GM06990 (cell line): Measurements from ENCODE around the gene RYR1.
"Not testable (repeated sequence)": the region's sequence is repeated elsewhere in the genome, so short reads cannot be mapped to it uniquely, and the experiment has no call there.

Source experiments
- DNase-seq: peaks from one replicate; pipeline ENCODE4 v3.0.0-alpha.2; 2011; ENCODE audit not compliant: insufficient read length; ENCODE audit errors: extremely low read depth
- H3K27me3 ChIP-seq: replicated peaks from 2 replicates; pipeline ENCODE4 v1.6.0; 2011; ENCODE audit warnings: low read length; ENCODE audit not compliant: control insufficient read depth, insufficient read depth
- H3K36me3 ChIP-seq: 2 replicates; pipeline ENCODE4 v1.5.1; 2011; ENCODE audit warnings: low read length; ENCODE audit not compliant: control insufficient read depth, insufficient read depth
- H3K4me3 ChIP-seq: replicated peaks from 2 replicates; pipeline ENCODE4 v1.5.1; 2011; ENCODE audit warnings: low read depth, mild to moderate bottlenecking, control low read depth, low read length
- TF ChIP-seq, protein P1 (sequence below): IDR thresholded peaks from 2 replicates; pipeline ENCODE4 v1.5.1; 2011; ENCODE audit warnings: low read length, control low read depth, mild to moderate bottlenecking, inconsistent platforms; ENCODE audit not compliant: insufficient read depth, poor library complexity, severe bottlenecking

RYR1 gene

DNA sequence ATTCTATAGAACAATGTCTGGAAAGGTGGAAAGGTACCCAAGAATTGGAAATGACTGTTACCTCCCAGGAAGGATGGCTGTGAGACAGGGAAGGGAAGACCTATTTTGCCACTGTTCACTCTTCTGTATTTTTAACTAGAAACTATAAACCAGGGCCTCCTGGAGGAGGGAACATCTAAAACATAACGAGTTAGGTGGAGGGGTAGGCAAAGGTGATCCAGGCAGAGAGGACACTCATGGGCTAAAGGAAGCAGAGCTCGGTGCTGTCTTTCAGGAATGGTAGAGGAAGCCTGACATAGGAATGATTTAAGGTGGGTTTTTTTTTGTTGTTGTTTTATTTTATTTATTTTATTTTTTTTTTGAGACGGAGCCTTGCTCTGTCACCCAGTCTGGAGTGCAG, 191.3 kb downstream of the RYR1 start:
- H3K36me3 ChIP-seq: peaks cover 30% of the 10 kb centered on the region

DNA sequence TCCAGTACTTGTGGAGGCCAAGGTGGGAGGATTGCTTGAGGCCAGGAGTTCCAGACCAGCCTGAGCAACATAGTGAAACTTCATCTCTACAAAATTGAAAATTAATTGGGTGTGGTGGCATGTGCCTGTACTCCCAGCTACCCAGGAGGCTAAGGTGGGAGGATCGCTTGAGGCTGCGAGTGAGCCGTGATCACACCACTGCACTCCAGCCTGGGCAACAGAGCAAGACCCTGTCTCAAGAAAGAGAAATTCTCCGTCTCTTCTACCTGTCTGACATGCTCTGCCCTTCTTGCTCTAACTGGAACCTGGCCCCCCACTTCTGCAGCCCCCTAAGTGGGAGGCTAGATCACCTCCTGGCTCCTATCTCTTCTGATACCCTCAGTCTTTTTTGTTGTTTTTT, 192.9 kb downstream of the RYR1 start:
- DNase-seq: no peak
- TF ChIP-seq, protein P1, sequence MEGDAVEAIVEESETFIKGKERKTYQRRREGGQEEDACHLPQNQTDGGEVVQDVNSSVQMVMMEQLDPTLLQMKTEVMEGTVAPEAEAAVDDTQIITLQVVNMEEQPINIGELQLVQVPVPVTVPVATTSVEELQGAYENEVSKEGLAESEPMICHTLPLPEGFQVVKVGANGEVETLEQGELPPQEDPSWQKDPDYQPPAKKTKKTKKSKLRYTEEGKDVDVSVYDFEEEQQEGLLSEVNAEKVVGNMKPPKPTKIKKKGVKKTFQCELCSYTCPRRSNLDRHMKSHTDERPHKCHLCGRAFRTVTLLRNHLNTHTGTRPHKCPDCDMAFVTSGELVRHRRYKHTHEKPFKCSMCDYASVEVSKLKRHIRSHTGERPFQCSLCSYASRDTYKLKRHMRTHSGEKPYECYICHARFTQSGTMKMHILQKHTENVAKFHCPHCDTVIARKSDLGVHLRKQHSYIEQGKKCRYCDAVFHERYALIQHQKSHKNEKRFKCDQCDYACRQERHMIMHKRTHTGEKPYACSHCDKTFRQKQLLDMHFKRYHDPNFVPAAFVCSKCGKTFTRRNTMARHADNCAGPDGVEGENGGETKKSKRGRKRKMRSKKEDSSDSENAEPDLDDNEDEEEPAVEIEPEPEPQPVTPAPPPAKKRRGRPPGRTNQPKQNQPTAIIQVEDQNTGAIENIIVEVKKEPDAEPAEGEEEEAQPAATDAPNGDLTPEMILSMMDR: no peak
- Histone ChIP-seq H3K36me3 (peaks cover 27% of the 10 kb centered on the region), H3K4me3 (no peak overlapping the region), H3K27me3 (no peaks in the 10 kb centered on the region)

More for the DNA sequence above, 191.3 kb downstream of the RYR1 start:
- DNase-seq: no peak
- Histone ChIP-seq H3K27me3 (no peaks in the 10 kb centered on the region), H3K4me3 (no peak overlapping the region)
- TF ChIP-seq, protein P1: no peak

DNA sequence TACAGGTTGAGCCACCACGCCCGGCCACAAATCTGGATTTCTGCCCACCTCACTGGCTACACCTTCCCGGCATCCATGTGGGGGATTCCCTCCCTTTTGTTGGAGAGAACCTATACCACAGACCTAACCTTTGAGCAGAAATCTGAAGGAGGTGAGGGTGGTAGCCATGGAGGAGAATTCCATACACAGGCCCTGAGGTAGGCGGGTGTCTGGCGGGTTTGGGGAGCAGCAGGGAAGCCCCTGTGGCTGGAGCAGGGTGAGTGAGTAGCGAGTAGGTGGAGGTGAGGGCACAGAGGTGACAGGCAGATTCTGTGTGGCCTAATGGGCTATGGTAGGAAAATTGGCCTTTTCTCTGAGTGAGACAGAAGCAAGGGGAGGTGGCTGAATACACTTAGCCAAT, 196.1 kb downstream of the RYR1 start:
- Histone ChIP-seq H3K36me3 (peaks cover 20% of the 10 kb centered on the region), H3K4me3 (no peak overlapping the region), H3K27me3 (no peaks in the 10 kb centered on the region)
- TF ChIP-seq, protein P1: no peak
- no peak for DNase-seq

DNA sequence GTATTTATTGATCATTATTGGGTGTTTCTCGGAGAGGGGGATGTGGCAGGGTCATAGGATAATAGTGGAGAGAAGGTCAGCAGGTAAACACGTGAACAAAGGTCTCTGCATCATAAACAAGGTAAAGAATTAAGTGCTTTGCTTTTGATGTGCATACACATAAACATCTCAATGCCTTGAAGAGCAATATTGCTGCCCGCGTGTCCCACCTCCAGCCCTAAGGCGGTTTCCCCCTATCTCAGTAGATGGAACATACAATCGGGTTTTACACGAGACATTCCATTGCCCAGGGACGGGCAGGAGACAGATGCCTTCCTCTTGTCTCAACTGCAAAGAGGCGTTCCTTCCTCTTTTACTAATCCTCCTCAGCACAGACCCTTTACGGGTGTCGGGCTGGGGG, 197.8 kb downstream of the RYR1 start:
- not testable (repeated sequence) for DNase-seq

DNA sequence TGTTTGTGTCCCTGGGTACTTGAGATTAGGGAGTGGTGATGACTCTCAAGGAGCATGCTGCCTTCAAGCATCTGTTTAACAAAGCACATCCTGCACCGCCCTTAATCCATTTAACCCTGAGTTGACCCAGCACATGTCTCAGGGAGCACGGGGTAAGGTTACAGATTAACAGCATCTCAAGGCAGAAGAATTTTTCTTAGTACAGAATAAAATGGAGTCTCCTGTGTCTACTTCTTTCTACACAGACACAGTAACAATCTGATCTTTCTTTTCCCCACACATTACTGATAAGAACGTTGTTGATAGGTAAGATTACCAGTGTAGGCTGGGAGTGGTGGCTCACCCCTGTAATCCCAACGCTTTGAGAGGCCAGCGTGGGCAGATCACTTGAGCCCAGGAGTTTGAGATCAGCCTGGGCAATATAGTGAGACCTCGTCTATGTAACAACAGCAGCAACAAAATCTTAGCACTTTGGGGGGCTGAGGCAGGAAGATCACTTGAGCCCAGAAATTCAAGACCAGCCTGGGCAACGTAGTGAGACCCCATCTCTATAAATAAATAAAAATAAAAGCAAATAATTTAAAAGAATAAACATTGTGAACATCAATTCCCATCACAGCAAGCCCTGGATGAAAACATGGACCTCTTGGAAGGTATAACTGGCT, 198.5 kb downstream of the RYR1 start:
- H3K36me3 ChIP-seq: peaks cover 20% of the 10 kb centered on the region
- not testable (repeated sequence) for DNase-seq, H3K4me3 ChIP-seq, H3K27me3 ChIP-seq

More for the DNA sequence above, 197.8 kb downstream of the RYR1 start:
- peaks cover 22% of the 10 kb centered on the region for H3K36me3 ChIP-seq
- H3K4me3 ChIP-seq, H3K27me3 ChIP-seq: not testable (repeated sequence)

DNA sequence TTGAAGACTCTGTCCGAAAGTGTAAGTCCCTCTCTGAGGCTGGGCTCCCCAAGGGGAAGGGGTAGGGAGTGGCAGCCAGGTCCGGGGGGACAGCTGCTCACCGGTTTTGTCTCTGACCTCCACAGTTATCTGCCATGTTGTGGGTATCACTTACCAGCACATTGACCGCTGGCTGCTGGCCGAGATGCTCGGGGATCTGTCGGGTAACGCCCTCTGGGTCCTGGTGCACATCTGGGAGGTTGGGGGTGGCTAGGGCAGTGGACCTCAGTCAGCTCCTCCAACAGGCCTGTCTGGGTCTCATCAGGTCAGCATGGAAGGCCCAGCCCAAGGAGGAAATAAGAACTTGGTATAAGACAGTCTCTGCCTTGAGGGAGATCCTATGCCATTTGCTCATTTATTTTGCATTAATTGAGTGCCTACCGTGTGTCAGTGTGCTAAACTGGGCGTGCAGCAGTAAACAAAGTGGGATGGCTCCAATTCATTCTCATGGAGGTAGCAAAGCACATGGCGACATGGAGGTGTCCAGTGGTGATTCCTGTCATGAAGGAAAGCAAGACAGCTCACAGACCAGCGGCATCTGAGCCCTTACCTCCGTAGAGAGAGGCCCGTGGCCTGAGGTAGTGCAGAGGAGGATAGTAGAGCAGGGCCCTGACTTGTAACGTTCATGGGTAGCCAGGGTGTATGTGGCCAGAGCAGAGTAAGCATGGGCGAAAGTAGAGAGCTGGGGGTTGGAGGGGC, 199.2 kb downstream of the RYR1 start:
- no peak overlapping the region for H3K4me3 ChIP-seq
- no peak for DNase-seq
- no peaks in the 10 kb centered on the region for H3K27me3 ChIP-seq
- H3K36me3 ChIP-seq: peaks cover 19% of the 10 kb centered on the region
- TF ChIP-seq, protein P1: no peak
